Heart left ventricle (tissue), 16 donors: ENCODE results near the gene SFT2D2. TPM values are rescaled to one million over a fixed set of nuclear protein-coding genes. Genes with fewer than 3 reads are reported as not detected.

Experiments used
- ATAC-seq, 4 donors: fragments of 200-7000 bp; cut with Tn5 transposase; one replicate each; pipeline ENCODE4 v1.9.1; 2020 to 2022; ENCODE audit warnings: moderate library complexity in 4 of 4, mild to moderate bottlenecking in 3 of 4, moderate number of reproducible peaks in 1 of 4
- DNase-seq, 5 donors: peaks; one replicate each; pipeline ENCODE4 v3.0.0-alpha.2; 2020
- H3K27ac ChIP-seq, 12 donors: fragments of 200-600 bp; sonication (generic) in 4 of 12; one replicate each; pipeline versions ENCODE4 v1.5.0 to v1.8.0; 2016 to 2022; ENCODE audit warnings: mild to moderate bottlenecking in 2 of 12
- H3K27me3 ChIP-seq, 9 donors: fragments of 200-600 bp; sonication (generic) in 2 of 9; one replicate each; pipeline versions ENCODE4 v1.5.1 to v1.8.0; 2016 to 2022; ENCODE audit warnings: mild to moderate bottlenecking in 3 of 9
- H3K36me3 ChIP-seq, 9 donors: fragments of 200-600 bp; sonication (generic) in 2 of 9; one replicate each; pipeline versions ENCODE4 v1.5.0 to v1.8.0; 2018 to 2022; ENCODE audit warnings: mild to moderate bottlenecking in 2 of 9
- H3K4me1 ChIP-seq, 12 donors: fragments of 200-600 bp; sonication (generic) in 4 of 12; one replicate each; pipeline versions ENCODE4 v1.5.0 to v1.8.0; 2016 to 2022; ENCODE audit warnings: mild to moderate bottlenecking in 3 of 12
- H3K4me3 ChIP-seq, 12 donors: fragments of 200-600 bp; sonication (generic) in 4 of 12; one replicate each; pipeline versions ENCODE4 v1.5.0 to v1.8.0; 2017 to 2022; ENCODE audit warnings: mild to moderate bottlenecking in 9 of 12, moderate library complexity in 4 of 12
- H3K9me3 ChIP-seq, 12 donors: fragments of 200-600 bp; sonication (generic) in 4 of 12; one replicate each; pipeline versions ENCODE4 v1.5.0 to v1.8.0; 2016 to 2022; ENCODE audit warnings: mild to moderate bottlenecking in 1 of 12
- CTCF ChIP-seq, 12 donors: fragments of 200-600 bp; sonication (generic) in 4 of 12; IDR thresholded peaks; one replicate each; pipeline versions ENCODE4 v1.5.0 to v1.8.0; 2018 to 2022; ENCODE audit warnings: antibody characterized with exemption in 12 of 12, mild to moderate bottlenecking in 5 of 12
- POLR2A ChIP-seq, 2 donors: fragments of 450-650 bp; IDR thresholded peaks; one replicate each; pipeline ENCODE4 v1.6.1; 2017; ENCODE audit warnings: antibody characterized with exemption in 2 of 2, mild to moderate bottlenecking in 2 of 2, moderate library complexity in 2 of 2
- WGBS, 4 donors: extraction: QIAGEN DNeasy Blood & Tissue Kit in 2 of 4; methylation state at CpG; one replicate each; pipeline versions ENCODE4 v1.1.5 to v1.1.7; 2013 to 2018; 5-methylcytosine and 5-hydroxymethylcytosine counted together
- intact Hi-C, 10 donors: fragments of 100-400 bp; cut with DNase I; formaldehyde crosslinking; loops; one replicate each; pipeline versions ENCODE4 v1.11.1 to v1.14.2; 2022
- polyA plus RNA-seq, 2 donors: library from polyadenylated mRNA; stranded (reverse); fragments of 200-250 nt; gene quantifications; one replicate each; pipeline ENCODE4 v1.2.3, GENCODE V29; 2013
- total RNA-seq, 9 donors: library from RNA; depleted of rRNA in 2 of 9; stranded (reverse); fragments of >200 nt in 2 of 9; fragmentation: NEBNext Ultra II Directional in 3 of 9; extraction: Animal tissue kit (Norgen Biotek cat#: 25700) in 3 of 9; gene quantifications; one replicate each; pipeline versions ENCODE4 v1.1.0 to v1.2.4, GENCODE V29; 2016 to 2023
- donor health status: ischemic (EF 13 %, LVEDD 7.1; RV severe dilation, severe dysfunction).
- donor health status: healthy with polysubstance abuse.
- donor health status: DM: no; HTN: yes; CAD: no.
- donor health status: DM: no; HTN: no; CAD: no.
- donor health status: ischemic (EF 25% LVEDD 6.9; RV normal size, moderate dysfunction).
- donor health status: ischemic (EF 25% LVEDD 5.7; RV mildly dilated, moderate dysfunction).
- donor health status: healthy.
- donor health status: DM: yes; HTN: yes; CAD: no.
- donor health status: ischemic (EF 35%, LVEDD 5.7; RV mildly dilated, moderate dysfunction).
- donor health status: nonischemic (EF 11% LVEDD 7.7; RV severe dilation, severe dysfunction).
- donor health status: DM: yes; HTN: yes; CAD: no.
- donor health status: PGD.
- donor health status: ischemic (EF 29% LVEDD 5.4; RV normal size, mild dysfunction).
- donor health status: nonischemic (EF 23%, LVEDD 6.1; RV moderate dilation, normal function).

The SFT2D2 gene
- total and polyA plus RNA-seq, 11 donors = 2.7 to 48.7 (median 14.7) TPM

GRCh38 chr1:168235937-168236336 lies 10.1 kb downstream of the SFT2D2 start:
- Histone ChIP-seq H3K27me3 (no peaks in the 10 kb centered on the region), H3K27ac (peak overlapping the region in 1 of 12 donors; percentile 35), H3K4me3 (no peak overlapping the region), H3K36me3 (peaks cover 0 to 100% (median 96%) of the 10 kb centered on the region in 9 donors), H3K9me3 (no peaks in the 10 kb centered on the region), H3K4me1 (peaks cover 0 to 25% (median 9%) of the 10 kb centered on the region in 12 donors)
- WGBS, 4 donors = 81 to 88% (median 83%) methylated on average over 3 of the region's 3 CpGs
- ATAC-seq (no peak), DNase-seq (no peak)
- intact Hi-C loops = no loop called here
- no peak for TF ChIP-seq CTCF (IDR thresholded peaks at IDR 0.05)
- no peak for TF ChIP-seq POLR2A (IDR thresholded peaks at IDR 0.05)

GRCh38 chr1:168236836-168237611 lies 11.2 kb downstream of the SFT2D2 start:
- H3K27me3 ChIP-seq = no peaks in the 10 kb centered on the region
- no peak overlapping the region for H3K27ac ChIP-seq
- ATAC-seq (no peak), DNase-seq (no peak)
- intact Hi-C loops = no loop called here
- TF ChIP-seq POLR2A (IDR thresholded peaks at IDR 0.05) (no peak), CTCF (IDR thresholded peaks at IDR 0.05) (no peak)
- no peaks in the 10 kb centered on the region for H3K9me3 ChIP-seq
- 89 to 94% (median 92%) methylated on average over 7 of the region's 7 CpGs for WGBS, 4 donors
- peaks cover 0 to 99% (median 95%) of the 10 kb centered on the region in 9 donors for H3K36me3 ChIP-seq
- H3K4me1 ChIP-seq = peaks cover 0 to 23% (median 9%) of the 10 kb centered on the region in 12 donors
- H3K4me3 ChIP-seq = no peak overlapping the region

GRCh38 chr1:168243198-168243597 lies 17.4 kb downstream of the SFT2D2 start:
- Histone ChIP-seq H3K27ac (peak overlapping the region in 11 of 12 donors; percentile 12 to 68 (median 50)), H3K27me3 (no peaks in the 10 kb centered on the region), H3K4me3 (no peak overlapping the region), H3K36me3 (peaks cover 0 to 98% (median 69%) of the 10 kb centered on the region in 9 donors), H3K9me3 (no peaks in the 10 kb centered on the region), H3K4me1 (peaks cover 3 to 24% (median 17%) of the 10 kb centered on the region in 12 donors)
- WGBS, 4 donors = 27 to 50% (median 35%) methylated on average over 2 of the region's 2 CpGs
- DNase-seq (peak in 1 of 5 donors; percentile 29), ATAC-seq (peak; percentile 66 to 90 (median 78))
- no peak for TF ChIP-seq POLR2A (IDR thresholded peaks at IDR 0.05)
- TF ChIP-seq CTCF (IDR thresholded peaks at IDR 0.05) = no peak
- intact Hi-C loops = no loop called here

GRCh38 chr1:168243636-168244212 lies 17.9 kb downstream of the SFT2D2 start:
- peaks cover 0 to 98% (median 64%) of the 10 kb centered on the region in 9 donors for H3K36me3 ChIP-seq
- peaks cover 3 to 24% (median 17%) of the 10 kb centered on the region in 12 donors for H3K4me1 ChIP-seq
- ATAC-seq (peak in 3 of 4 donors; percentile 46 to 76 (median 47)), DNase-seq (peak in 1 of 5 donors; percentile 10)
- H3K27ac ChIP-seq = peak overlapping the region in 11 of 12 donors; percentile 12 to 68 (median 50)
- no peaks in the 10 kb centered on the region for H3K9me3 ChIP-seq
- TF ChIP-seq CTCF (IDR thresholded peaks at IDR 0.05) (no peak), POLR2A (IDR thresholded peaks at IDR 0.05) (no peak)
- no peaks in the 10 kb centered on the region for H3K27me3 ChIP-seq
- intact Hi-C loops = no loop called here
- H3K4me3 ChIP-seq = no peak overlapping the region
- WGBS, 4 donors = 23 to 34% (median 29%) methylated on average over 3 of the region's 3 CpGs
